Tibial nerve (tissue), 4 donors: ENCODE measurements around the gene GNA14. TPM values are rescaled to one million over a fixed set of nuclear protein-coding genes. Genes with fewer than 3 reads are reported as not detected.

Experiments used
- DNase-seq, 2 donors: peaks; one replicate each; pipeline ENCODE4 v3.0.0-alpha.2; 2019; ENCODE audit warnings: low spot score in 2 of 2
- H3K27ac ChIP-seq, 4 donors: fragments of 200-600 bp; sonication (generic) in 3 of 4; one replicate each; pipeline ENCODE4 v1.5.1; 2017 to 2019; ENCODE audit warnings: mild to moderate bottlenecking in 1 of 4
- H3K27me3 ChIP-seq, 2 donors: fragments of 200-600 bp; sonication (generic) in 1 of 2; one replicate each; pipeline versions ENCODE4 v1.5.1 to v1.6.0; 2017 to 2019
- H3K36me3 ChIP-seq, 3 donors: fragments of 200-600 bp; sonication (generic); one replicate each; pipeline ENCODE4 v1.5.1; 2018 to 2019
- H3K4me1 ChIP-seq, 4 donors: fragments of 200-600 bp; sonication (generic) in 3 of 4; one replicate each; pipeline ENCODE4 v1.5.1; 2017 to 2019
- H3K4me3 ChIP-seq, 4 donors: fragments of 200-600 bp; sonication (generic) in 3 of 4; one replicate each; pipeline ENCODE4 v1.5.1; 2017 to 2019; ENCODE audit warnings: mild to moderate bottlenecking in 1 of 4, moderate library complexity in 1 of 4
- H3K9me3 ChIP-seq, 4 donors: fragments of 200-600 bp; sonication (generic) in 3 of 4; one replicate each; pipeline ENCODE4 v1.5.1; 2017 to 2019
- EP300 ChIP-seq, 2 donors: sonication (generic); formaldehyde crosslinking; IDR thresholded peaks; one replicate each; pipeline ENCODE4 v1.6.1; 2017; ENCODE audit warnings: antibody characterized with exemption in 2 of 2, mild to moderate bottlenecking in 1 of 2
- POLR2A ChIP-seq, 2 donors: fragments of 450-650 bp; IDR thresholded peaks; one replicate each; pipeline ENCODE4 v1.6.1; 2017; ENCODE audit warnings: antibody characterized with exemption in 2 of 2, mild to moderate bottlenecking in 2 of 2, moderate library complexity in 2 of 2
- WGBS, 2 donors: methylation state at CpG; one replicate each; pipeline ENCODE4 v1.1.5; 2018; 5-methylcytosine and 5-hydroxymethylcytosine counted together
- total RNA-seq, 4 donors: library from RNA; depleted of rRNA; stranded (reverse); fragments of >200 nt; gene quantifications; one replicate each; pipeline ENCODE4 v1.1.0, GENCODE V29; 2016
- TF ChIP-seq, protein P1 (sequence below), 5 experiments: fragments of 200-600 bp in 3 of 5; fragments of 450-650 bp in 2 of 5; sonication (generic) in 3 of 5; IDR thresholded peaks; one replicate each; pipeline ENCODE4 v1.5.1; 2016 to 2019; ENCODE audit warnings: antibody characterized with exemption in 5 of 5, mild to moderate bottlenecking in 3 of 5, moderate library complexity in 2 of 5

Gene GNA14
- total RNA-seq, 4 donors from 2014 or later = 0.84 to 7.1 (median 3.6) TPM

DNA sequence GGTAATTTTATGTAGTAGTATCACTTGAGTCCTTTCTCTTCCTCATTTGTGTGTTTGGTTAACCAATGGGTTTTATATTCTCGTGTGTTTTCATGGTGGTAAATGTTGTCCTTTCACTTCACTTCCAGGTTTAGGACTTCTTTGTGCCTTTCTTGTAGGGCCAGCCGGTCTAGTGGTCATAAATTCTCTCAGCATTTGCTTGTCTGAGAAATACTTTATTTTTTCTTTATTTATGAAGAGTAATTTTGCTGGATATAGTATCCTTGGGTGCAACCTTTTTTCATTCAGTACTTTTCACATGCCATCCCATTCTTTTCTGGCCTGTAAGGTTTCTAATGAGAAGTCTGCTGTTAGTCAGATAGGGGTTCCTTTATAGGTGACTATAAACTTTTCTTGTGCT lies 107.1 kb downstream of the GNA14 start:
- no peaks in the 10 kb centered on the region for H3K36me3 ChIP-seq
- no peaks in the 10 kb centered on the region for H3K27me3 ChIP-seq
- 80 to 86% methylated on average over 2 of the region's 2 CpGs for WGBS, 2 donors
- H3K4me3 ChIP-seq = no peak overlapping the region
- no peaks in the 10 kb centered on the region for H3K4me1 ChIP-seq
- no peak overlapping the region for H3K27ac ChIP-seq
- H3K9me3 ChIP-seq = peaks cover 0 to 26% (median 8%) of the 10 kb centered on the region in 4 donors
- no peak for TF ChIP-seq POLR2A (IDR thresholded peaks at IDR 0.05)
- TF ChIP-seq, protein P1, sequence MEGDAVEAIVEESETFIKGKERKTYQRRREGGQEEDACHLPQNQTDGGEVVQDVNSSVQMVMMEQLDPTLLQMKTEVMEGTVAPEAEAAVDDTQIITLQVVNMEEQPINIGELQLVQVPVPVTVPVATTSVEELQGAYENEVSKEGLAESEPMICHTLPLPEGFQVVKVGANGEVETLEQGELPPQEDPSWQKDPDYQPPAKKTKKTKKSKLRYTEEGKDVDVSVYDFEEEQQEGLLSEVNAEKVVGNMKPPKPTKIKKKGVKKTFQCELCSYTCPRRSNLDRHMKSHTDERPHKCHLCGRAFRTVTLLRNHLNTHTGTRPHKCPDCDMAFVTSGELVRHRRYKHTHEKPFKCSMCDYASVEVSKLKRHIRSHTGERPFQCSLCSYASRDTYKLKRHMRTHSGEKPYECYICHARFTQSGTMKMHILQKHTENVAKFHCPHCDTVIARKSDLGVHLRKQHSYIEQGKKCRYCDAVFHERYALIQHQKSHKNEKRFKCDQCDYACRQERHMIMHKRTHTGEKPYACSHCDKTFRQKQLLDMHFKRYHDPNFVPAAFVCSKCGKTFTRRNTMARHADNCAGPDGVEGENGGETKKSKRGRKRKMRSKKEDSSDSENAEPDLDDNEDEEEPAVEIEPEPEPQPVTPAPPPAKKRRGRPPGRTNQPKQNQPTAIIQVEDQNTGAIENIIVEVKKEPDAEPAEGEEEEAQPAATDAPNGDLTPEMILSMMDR (IDR thresholded peaks at IDR 0.05) = no peak
- TF ChIP-seq EP300 (IDR thresholded peaks at IDR 0.05) = no peak
- DNase-seq = no peak

- no peaks in the 10 kb centered on the region for H3K9me3 ChIP-seq
- DNase-seq = no peak
- 58 to 60% methylated on average over 7 of the region's 7 CpGs for WGBS, 2 donors
- no peak overlapping the region for H3K4me3 ChIP-seq
- no peaks in the 10 kb centered on the region for H3K36me3 ChIP-seq
- no peaks in the 10 kb centered on the region for H3K27me3 ChIP-seq
- H3K27ac ChIP-seq = no peak overlapping the region
- H3K4me1 ChIP-seq = no peaks in the 10 kb centered on the region
- no peak for TF ChIP-seq EP300 (IDR thresholded peaks at IDR 0.05)
- TF ChIP-seq POLR2A (IDR thresholded peaks at IDR 0.05) = no peak
- TF ChIP-seq, protein P1 (IDR thresholded peaks at IDR 0.05) = no peak
These were observed 113.6 kb downstream of the GNA14 start for GRCh38 chr9:77534376-77535057.

DNA sequence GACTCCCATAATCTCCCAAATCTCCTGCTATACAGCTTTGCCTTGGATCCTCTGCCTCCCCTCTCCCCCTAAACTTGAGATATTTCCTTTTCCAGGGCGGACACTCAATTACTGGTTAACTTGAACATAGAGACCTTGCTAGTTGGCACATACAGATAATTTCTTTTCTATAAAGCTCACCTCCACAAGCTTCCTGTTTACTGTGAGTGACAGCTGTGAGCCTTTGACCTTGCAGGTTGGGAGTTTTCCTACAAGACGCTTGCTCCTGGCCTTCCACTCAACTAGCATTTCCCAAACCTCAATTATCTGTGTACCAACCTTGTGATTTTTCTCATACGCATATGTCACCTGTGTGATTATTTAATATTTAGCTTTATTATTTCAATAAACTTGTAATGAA lies 114.5 kb downstream of the GNA14 start:
- WGBS, 2 donors = 90 to 92% methylated on average over 3 of the region's 3 CpGs
- no peaks in the 10 kb centered on the region for H3K36me3 ChIP-seq
- H3K27ac ChIP-seq = no peak overlapping the region
- no peak overlapping the region for H3K4me3 ChIP-seq
- TF ChIP-seq, protein P1 (IDR thresholded peaks at IDR 0.05) = no peak
- TF ChIP-seq EP300 (IDR thresholded peaks at IDR 0.05) (no peak), POLR2A (IDR thresholded peaks at IDR 0.05) (no peak)
- no peak for DNase-seq
- no peaks in the 10 kb centered on the region for H3K27me3 ChIP-seq
- H3K4me1 ChIP-seq = no peaks in the 10 kb centered on the region
- no peaks in the 10 kb centered on the region for H3K9me3 ChIP-seq

- Histone ChIP-seq H3K27me3 (no peaks in the 10 kb centered on the region), H3K9me3 (no peaks in the 10 kb centered on the region), H3K4me1 (no peaks in the 10 kb centered on the region), H3K4me3 (no peak overlapping the region), H3K27ac (no peak overlapping the region), H3K36me3 (no peaks in the 10 kb centered on the region)
- DNase-seq = no peak
- 75 to 84% methylated on average over 5 of the region's 5 CpGs for WGBS, 2 donors
- TF ChIP-seq POLR2A (IDR thresholded peaks at IDR 0.05) (no peak), EP300 (IDR thresholded peaks at IDR 0.05) (no peak)
- TF ChIP-seq, protein P1 (IDR thresholded peaks at IDR 0.05) = no peak
These were observed 115.5 kb downstream of the GNA14 start for GRCh38 chr9:77532607-77533006.

GRCh38 chr9:77531400-77531799 lies 116.7 kb downstream of the GNA14 start:
- no peaks in the 10 kb centered on the region for H3K36me3 ChIP-seq
- WGBS, 2 donors = 63 to 76% methylated on average over 4 of the region's 4 CpGs
- TF ChIP-seq EP300 (IDR thresholded peaks at IDR 0.05) (no peak), POLR2A (IDR thresholded peaks at IDR 0.05) (no peak)
- TF ChIP-seq, protein P1 (IDR thresholded peaks at IDR 0.05) = no peak
- H3K27ac ChIP-seq = no peak overlapping the region
- H3K4me3 ChIP-seq = no peak overlapping the region
- H3K27me3 ChIP-seq = no peaks in the 10 kb centered on the region
- DNase-seq = no peak
- H3K9me3 ChIP-seq = no peaks in the 10 kb centered on the region
- no peaks in the 10 kb centered on the region for H3K4me1 ChIP-seq
